Measurements from ENCODE around the gene UBA7. TPM values are rescaled to one million over a fixed set of nuclear protein-coding genes. Genes with fewer than 3 reads are reported as not detected.

Gene UBA7
- total and polyA plus RNA-seq, 2 of the 13 experiments (the other 11 are each of a cell fraction or from before 2014, with no cell fraction given), result 9.5 to 16.5 TPM

GRCh38 chr3:49813497-49814174, at the start of gene UBA7 (continued):
- no peak for TF ChIP-seq NPAS2 (CRISPR knock-in tag; IDR thresholded peaks at IDR 0.05; ENCODE audit: borderline replicate concordance)
- TF ChIP-seq, protein P1, sequence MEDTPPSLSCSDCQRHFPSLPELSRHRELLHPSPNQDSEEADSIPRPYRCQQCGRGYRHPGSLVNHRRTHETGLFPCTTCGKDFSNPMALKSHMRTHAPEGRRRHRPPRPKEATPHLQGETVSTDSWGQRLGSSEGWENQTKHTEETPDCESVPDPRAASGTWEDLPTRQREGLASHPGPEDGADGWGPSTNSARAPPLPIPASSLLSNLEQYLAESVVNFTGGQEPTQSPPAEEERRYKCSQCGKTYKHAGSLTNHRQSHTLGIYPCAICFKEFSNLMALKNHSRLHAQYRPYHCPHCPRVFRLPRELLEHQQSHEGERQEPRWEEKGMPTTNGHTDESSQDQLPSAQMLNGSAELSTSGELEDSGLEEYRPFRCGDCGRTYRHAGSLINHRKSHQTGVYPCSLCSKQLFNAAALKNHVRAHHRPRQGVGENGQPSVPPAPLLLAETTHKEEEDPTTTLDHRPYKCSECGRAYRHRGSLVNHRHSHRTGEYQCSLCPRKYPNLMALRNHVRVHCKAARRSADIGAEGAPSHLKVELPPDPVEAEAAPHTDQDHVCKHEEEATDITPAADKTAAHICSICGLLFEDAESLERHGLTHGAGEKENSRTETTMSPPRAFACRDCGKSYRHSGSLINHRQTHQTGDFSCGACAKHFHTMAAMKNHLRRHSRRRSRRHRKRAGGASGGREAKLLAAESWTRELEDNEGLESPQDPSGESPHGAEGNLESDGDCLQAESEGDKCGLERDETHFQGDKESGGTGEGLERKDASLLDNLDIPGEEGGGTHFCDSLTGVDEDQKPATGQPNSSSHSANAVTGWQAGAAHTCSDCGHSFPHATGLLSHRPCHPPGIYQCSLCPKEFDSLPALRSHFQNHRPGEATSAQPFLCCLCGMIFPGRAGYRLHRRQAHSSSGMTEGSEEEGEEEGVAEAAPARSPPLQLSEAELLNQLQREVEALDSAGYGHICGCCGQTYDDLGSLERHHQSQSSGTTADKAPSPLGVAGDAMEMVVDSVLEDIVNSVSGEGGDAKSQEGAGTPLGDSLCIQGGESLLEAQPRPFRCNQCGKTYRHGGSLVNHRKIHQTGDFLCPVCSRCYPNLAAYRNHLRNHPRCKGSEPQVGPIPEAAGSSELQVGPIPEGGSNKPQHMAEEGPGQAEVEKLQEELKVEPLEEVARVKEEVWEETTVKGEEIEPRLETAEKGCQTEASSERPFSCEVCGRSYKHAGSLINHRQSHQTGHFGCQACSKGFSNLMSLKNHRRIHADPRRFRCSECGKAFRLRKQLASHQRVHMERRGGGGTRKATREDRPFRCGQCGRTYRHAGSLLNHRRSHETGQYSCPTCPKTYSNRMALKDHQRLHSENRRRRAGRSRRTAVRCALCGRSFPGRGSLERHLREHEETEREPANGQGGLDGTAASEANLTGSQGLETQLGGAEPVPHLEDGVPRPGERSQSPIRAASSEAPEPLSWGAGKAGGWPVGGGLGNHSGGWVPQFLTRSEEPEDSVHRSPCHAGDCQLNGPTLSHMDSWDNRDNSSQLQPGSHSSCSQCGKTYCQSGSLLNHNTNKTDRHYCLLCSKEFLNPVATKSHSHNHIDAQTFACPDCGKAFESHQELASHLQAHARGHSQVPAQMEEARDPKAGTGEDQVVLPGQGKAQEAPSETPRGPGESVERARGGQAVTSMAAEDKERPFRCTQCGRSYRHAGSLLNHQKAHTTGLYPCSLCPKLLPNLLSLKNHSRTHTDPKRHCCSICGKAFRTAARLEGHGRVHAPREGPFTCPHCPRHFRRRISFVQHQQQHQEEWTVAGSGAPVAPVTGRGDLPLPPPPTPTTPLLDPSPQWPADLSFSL (CRISPR knock-in tag; IDR thresholded peaks at IDR 0.05), result no peak
- no peak for TF ChIP-seq SUZ12 (IDR thresholded peaks at IDR 0.05; ENCODE audit: low read depth, low read length)
- peak; percentile 90 for TF ChIP-seq ELF3 (CRISPR knock-in tag; IDR thresholded peaks at IDR 0.05)
- TF ChIP-seq HNRNPL (IDR thresholded peaks at IDR 0.05; ENCODE audit: low read depth, low read length), result no peak
- no peak for TF ChIP-seq ERF (CRISPR knock-in tag; IDR thresholded peaks at IDR 0.05)
- no peak for TF ChIP-seq NFE2 (CRISPR knock-in tag; IDR thresholded peaks at IDR 0.05)
- no peak for TF ChIP-seq FOSL2 (CRISPR knock-in tag; IDR thresholded peaks at IDR 0.05)
- peak; percentile 83 for TF ChIP-seq SAP130 (CRISPR knock-in tag; IDR thresholded peaks at IDR 0.05; ENCODE audit: low read depth)
- no peak for TF ChIP-seq UBTF (CRISPR knock-in tag; IDR thresholded peaks at IDR 0.05)
- TF ChIP-seq FIP1L1 (IDR thresholded peaks at IDR 0.05; ENCODE audit: borderline replicate concordance, insufficient read depth, low read depth, low read length), result no peak
- TF ChIP-seq ZNF557 (CRISPR knock-in tag; IDR thresholded peaks at IDR 0.05), result no peak
- TF ChIP-seq TEAD3 (CRISPR knock-in tag; optimal IDR thresholded peaks at IDR 0.05; ENCODE audit: borderline replicate concordance), result no peak
- no peak for TF ChIP-seq ATF2 (CRISPR knock-in tag; IDR thresholded peaks at IDR 0.05)
- TF ChIP-seq, protein P2, sequence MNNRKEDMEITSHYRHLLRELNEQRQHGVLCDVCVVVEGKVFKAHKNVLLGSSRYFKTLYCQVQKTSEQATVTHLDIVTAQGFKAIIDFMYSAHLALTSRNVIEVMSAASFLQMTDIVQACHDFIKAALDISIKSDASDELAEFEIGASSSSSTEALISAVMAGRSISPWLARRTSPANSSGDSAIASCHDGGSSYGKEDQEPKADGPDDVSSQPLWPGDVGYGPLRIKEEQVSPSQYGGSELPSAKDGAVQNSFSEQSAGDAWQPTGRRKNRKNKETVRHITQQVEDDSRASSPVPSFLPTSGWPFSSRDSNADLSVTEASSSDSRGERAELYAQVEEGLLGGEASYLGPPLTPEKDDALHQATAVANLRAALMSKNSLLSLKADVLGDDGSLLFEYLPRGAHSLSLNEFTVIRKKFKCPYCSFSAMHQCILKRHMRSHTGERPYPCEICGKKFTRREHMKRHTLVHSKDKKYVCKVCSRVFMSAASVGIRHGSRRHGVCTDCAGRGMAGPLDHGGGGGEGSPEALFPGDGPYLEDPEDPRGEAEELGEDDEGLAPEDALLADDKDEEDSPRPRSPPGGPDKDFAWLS (CRISPR knock-in tag; IDR thresholded peaks at IDR 0.05; ENCODE audit: borderline replicate concordance), result no peak
- no peak for TF ChIP-seq HDAC1 (CRISPR knock-in tag; IDR thresholded peaks at IDR 0.05)
- TF ChIP-seq ZNF777 (CRISPR knock-in tag; IDR thresholded peaks at IDR 0.05), result peak; percentile 36; the same call in 1 of the 2 replicates
- TF ChIP-seq ZNF235 (CRISPR knock-in tag; IDR thresholded peaks at IDR 0.05; ENCODE audit: borderline replicate concordance), result no peak
- no peak for TF ChIP-seq TAF15 (IDR thresholded peaks at IDR 0.05; ENCODE audit: low read depth, low read length, poor library complexity, severe bottlenecking)

Measured in HepG2 (cell line).